C1 segment of cervical spinal cord (tissue), 14 donors: ENCODE data around the gene MTFR1L.
A peak's percentile ranks its signal among the peaks of the same experiment; 100 is the strongest.
"Not testable (repeated sequence)": the region's sequence is repeated elsewhere in the genome, so short reads cannot be mapped to it uniquely, and the experiment has no call there.

Source experiments
- DNase-seq, 14 donors: peaks; one replicate each; lab custom pipeline; 2025; lab: John Stamatoyannopoulos, UW

The MTFR1L gene

DNA sequence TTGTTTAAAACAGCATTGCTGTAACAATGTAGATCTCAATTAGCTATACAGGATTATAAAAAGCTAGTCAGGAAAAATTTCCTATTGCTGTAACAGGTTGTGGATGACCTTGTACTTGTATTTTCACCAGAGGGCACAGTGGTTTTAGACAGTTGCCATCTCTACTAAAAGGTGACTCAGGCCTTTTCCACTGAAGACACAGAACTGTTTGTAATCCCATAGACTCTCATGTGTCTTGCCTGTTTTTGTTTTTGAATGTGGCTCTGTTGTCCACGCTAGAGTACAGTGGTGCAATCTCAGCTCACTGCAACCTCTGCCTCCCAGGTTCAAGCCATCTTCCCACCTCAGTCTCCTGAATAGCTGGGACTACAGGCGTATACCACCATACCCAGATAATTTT, 5.9 kb downstream of the MTFR1L start:
- no peak for DNase-seq

GRCh38 chr1:25826571-25826970, 6.8 kb downstream of the MTFR1L start:
- DNase-seq, result no peak

DNA sequence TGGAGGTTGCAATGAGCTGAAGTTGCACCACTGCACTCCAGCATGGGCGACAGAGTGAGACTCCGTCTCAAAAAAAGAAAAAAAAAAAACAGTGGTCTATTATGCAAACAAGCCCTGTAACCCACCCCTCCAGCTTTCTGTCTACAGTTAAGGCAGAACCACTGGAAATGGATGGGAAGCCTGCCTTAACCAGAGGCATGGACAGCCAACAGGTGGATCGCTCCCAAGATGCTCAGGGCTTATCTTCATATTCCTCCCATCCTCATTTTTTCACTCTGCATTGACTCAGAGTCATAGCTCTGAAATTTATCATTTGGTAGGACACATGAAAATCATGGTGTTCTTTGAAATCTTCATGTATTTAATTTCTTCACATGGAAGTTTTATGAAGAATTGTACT, 8.7 kb downstream of the MTFR1L start:
- no peak for DNase-seq

- no peak for DNase-seq
Measured at GRCh38 chr1:25829046-25829445, 9.3 kb downstream of the MTFR1L start.

GRCh38 chr1:25831569-25832196, 11.9 kb downstream of the MTFR1L start:
- DNase-seq, result no peak

GRCh38 chr1:25832336-25833037, 12.7 kb downstream of the MTFR1L start:
- DNase-seq, result no peak

GRCh38 chr1:25833158-25833557, 13.4 kb downstream of the MTFR1L start:
- no peak for DNase-seq

DNA sequence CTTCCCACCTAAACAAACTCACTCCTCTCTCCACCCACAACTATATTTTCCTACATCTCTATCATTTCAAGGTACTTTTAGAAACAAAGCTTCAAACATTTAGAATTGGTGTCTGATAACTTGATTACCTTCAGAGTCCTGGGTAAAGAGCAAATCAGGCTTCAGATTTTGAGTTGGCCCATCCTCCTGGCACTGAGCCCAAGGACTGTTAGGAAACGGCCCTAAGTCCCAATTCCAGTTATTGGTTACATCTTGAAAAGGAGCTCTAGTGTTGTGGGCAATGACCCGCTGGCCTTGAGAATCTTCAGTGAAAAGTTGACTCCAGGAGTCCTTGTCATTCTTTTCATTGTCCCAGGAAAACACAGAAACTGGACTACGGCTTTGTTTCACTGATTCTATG, 15.1 kb downstream of the MTFR1L start:
- DNase-seq, result no peak

GRCh38 chr1:25836695-25837094, 16.9 kb downstream of the MTFR1L start:
- no peak for DNase-seq

DNA sequence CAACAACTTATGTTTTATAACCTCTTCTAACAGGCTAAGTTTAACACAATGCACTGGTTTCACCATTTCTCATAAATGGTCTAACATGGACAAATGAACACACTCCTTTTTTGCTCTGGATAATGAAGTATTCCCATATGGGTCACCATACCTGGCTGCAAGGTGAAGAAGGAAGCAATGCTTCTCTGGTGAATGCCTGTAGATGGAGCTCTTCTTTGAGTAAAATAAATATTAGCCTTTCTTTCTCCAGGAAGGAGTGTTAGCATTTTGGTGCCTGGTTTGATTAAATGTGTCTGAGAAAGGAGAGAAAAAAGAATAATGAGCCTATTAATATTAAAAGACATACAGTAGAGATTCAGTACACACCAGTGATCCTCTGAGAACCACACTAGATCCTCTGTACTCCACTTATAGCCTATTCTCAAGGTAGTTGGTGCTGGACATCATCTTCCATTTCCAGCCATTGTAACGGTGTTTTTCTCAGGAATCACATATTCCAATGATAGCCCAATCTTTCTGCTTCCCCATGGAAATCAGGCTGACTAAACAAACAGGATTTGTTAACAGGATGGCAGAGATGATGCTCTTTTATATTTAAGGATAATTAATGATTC, 17.6 kb downstream of the MTFR1L start:
- DNase-seq, result no peak

DNA sequence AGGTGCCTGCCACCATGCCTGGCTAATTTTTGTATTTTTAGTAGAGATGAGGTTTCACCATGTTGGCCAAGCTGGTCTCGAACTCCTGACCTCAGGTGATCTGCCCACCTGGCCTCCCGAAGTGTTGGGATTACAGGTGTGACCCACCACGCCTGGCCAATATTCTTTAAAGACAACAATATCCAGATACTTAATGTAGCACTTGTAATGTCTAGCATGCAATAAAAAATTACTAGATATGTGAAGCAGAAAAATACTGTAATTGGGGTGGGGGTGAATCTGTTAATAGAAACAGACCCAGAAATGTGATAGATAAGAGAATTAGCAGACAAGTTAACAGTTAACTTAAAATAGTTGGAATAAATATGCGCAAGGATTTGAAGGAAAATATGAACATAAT, 20.1 kb downstream of the MTFR1L start:
- not testable (repeated sequence) for DNase-seq

DNA sequence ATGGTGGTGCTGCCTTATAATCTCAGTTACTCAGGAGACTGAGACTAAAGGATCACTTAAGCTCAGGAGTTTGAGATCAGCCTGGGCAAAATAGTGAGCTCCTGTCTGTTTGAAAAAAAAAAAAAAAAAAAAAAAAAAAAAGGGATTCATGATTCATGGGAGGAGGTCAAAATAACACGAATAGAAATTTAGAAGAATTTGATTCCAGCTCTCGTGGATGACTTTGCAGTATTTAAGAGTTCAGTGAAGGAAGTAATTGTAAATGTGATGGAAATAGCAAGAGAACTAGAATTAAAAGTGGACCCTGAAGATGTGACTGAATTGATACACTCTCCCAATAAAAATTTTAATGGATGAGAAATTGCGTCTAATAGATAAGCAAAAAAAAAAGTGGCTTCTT, 23.7 kb downstream of the MTFR1L start:
- no peak for DNase-seq

- no peak for DNase-seq
Measured at GRCh38 chr1:25844536-25845337, 25.0 kb downstream of the MTFR1L start.

- no peak for DNase-seq
Measured at GRCh38 chr1:25845664-25846063, 25.9 kb downstream of the MTFR1L start.

DNA sequence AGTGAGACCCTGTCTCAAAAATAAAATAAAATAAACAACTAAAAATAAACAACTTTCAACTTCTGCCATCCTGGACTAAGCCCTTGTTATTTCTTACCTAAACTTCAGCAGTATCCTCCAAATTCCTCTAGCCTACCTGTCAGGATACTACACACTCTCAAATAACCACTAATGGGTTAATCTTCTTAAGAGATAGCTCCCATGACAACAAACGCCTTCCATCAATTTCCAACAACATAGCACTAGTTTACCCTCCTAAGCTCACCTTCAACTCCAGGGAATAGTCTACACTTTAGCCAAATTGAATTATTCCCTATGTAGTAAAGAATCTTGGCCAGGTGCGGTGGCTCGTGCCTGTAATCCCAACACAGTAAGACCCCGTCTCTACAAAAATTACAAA, 28.2 kb downstream of the MTFR1L start:
- no peak for DNase-seq

- no peak for DNase-seq
Measured at GRCh38 chr1:25848531-25848930, 28.8 kb downstream of the MTFR1L start.

- no peak for DNase-seq
Measured at GRCh38 chr1:25854554-25854953, 34.8 kb downstream of the MTFR1L start.

DNA sequence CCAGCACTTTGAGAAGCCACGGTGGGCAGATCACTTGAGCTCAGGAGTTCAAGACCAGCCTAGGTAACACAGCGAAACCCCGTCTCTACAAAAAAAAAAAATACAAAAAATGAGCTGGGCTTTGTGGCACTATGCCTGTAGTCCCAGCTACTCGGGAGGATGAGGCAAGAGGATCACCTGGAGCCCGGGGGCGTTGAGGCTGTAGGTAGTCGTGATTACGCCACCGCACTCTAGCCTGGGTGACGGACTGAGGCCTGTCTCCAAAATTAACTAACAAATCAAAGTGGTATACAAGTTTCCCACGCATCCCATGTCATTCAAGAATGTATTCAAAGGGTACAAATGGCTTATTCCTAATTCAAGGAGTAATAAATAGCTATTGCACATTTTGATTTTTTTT, 37.1 kb downstream of the MTFR1L start:
- DNase-seq, result no peak

DNA sequence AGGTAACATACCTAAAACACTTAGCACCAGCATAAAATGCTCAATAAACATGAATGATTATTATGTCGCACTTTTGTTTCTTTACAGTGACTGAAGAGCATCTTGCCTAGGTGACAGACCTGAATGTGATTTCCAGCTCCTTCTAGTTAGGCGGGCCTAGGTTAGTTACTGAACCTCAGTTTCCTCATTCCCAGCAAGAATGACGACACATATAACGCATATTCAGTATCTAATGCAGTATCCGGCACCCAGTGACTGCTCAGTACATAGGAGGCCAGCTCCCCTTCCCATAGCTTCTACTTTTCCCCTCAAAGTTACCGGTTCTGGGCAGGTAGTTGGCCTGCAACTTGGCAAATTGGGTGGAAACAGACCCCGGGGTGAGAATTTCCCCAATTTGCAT, 38.7 kb downstream of the MTFR1L start:
- no peak for DNase-seq

DNA sequence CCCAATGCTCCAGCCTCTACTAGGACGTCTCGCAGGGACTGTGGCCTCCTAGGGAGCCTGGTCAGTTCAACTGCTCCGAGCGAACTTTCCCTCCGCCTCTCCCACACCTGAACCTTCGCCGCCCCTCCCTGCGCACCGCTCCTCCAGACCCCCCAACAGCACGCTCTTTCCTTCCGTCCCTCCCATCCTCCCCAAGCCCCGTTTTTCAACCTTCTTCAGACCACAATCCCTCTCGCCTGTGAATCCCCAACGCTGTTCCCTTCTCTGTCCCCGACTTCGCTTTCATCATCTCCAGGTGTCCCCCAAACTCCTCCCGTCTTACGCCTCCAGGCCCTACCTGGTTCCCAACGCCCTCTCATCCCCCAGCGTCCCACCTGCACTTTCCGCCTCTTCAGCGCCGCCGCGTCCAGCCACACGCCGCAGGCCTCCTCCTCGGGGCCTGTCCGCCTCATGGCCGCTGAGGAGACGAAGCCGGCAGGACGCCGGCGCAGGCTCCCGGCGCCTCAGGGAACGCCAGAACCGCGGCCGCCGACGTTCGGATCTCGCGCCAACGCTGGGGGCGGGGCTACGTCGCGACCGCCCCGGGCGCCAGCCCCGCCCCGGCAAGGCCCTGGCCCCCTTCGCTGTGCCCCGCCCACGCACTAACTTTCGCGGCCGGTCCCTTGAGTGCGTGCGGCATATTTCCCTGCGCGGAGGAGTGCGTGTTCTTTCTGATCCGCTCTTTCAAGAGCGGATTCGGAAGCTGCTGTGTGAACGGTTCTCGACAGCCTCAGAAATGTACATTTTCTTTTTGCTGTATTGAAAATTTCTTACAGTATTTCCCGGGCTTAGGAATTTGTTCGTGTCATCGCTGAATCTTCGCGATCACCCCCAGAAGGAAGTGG, 39.4 kb downstream of the MTFR1L start, which contains the start of gene AUNIP:
TSS of gene AUNIP (minus strand) at position 552 of the 884 bp plus-strand sequence. CDS start at position 452, 100 bp downstream.
- DNase-seq, result peak in 11 of 14 donors; percentile 13 to 74 (median 45)
